Measurements from ENCODE around the gene MLC1. TPM values are rescaled to one million over a fixed set of nuclear protein-coding genes. Genes with fewer than 3 reads are reported as not detected.

Gene MLC1
- total and polyA plus RNA-seq, 2 of the 4 experiments (the other 2 are of a cell fraction) = 0.10 TPM; not detected in 1

- TF ChIP-seq POLR2A (IDR thresholded peaks at IDR 0.05; ENCODE audit: low read depth, low read length) (no peak), CTCF (conservative IDR thresholded peaks at IDR 0.05; ENCODE audit: low read depth, low read length) (no peak), BHLHE40 (IDR thresholded peaks at IDR 0.05; ENCODE audit: low read depth, low read length) (no peak), RAD21 (IDR thresholded peaks at IDR 0.05; ENCODE audit: low read length) (no peak), RFX5 (IDR thresholded peaks at IDR 0.05; ENCODE audit: low read depth, low read length) (no peak), ELK1 (IDR thresholded peaks at IDR 0.05; ENCODE audit: borderline replicate concordance, low read depth, low read length) (no peak), CEBPB (IDR thresholded peaks at IDR 0.05; ENCODE audit: low read depth, low read length) (no peak), FOS (IDR thresholded peaks at IDR 0.05; ENCODE audit: low read depth, low read length) (no peak), USF2 (IDR thresholded peaks at IDR 0.05; ENCODE audit: low read depth, low read length) (no peak), RCOR1 (IDR thresholded peaks at IDR 0.05; ENCODE audit: insufficient replicate concordance, low read length) (no peak), MAFK (IDR thresholded peaks at IDR 0.05; ENCODE audit: low read depth, low read length) (no peak), SMC3 (IDR thresholded peaks at IDR 0.05; ENCODE audit: low read depth, low read length) (no peak), NFE2L2 (IDR thresholded peaks at IDR 0.05; ENCODE audit: low read depth, low read length) (no peak), MXI1 (IDR thresholded peaks at IDR 0.05; ENCODE audit: borderline replicate concordance, low read depth, low read length) (no peak), CHD1 (IDR thresholded peaks at IDR 0.05; ENCODE audit: low read depth, low read length) (no peak)
- no peak overlapping the region for H3K4me2 ChIP-seq (ENCODE audit: low read depth, low read length)
- ChIA-PET POLR2A (ENCODE audit: unreplicated experiment) (no interaction called here), CTCF (no interaction called here)
- no peaks in the 10 kb centered on the region for H3K36me3 ChIP-seq (ENCODE audit: control insufficient read depth, insufficient read depth, low read length)
- H2BK20ac ChIP-seq (ENCODE audit: low read depth, low read length) = no peak overlapping the region
- no peak overlapping the region for H2AK9ac ChIP-seq (replicated peaks; ENCODE audit: low read depth, low read length, poor library complexity)
- 100% methylated on average over 1 of the region's 13 CpGs; no CpG with 5 or more reads in 1 of the 2 experiments for WGBS, 2 experiments (ENCODE audit: extremely low coverage in 2 of 2, insufficient read length in 1 of 2)
- H3K27ac ChIP-seq (ENCODE audit: insufficient read depth, low read length) = no peak overlapping the region
- H3K23ac ChIP-seq (ENCODE audit: low read depth, low read length) = no peak overlapping the region
- H3K14ac ChIP-seq (replicated peaks; ENCODE audit: low read depth, low read length) = no peak overlapping the region
- H3K4me1 ChIP-seq (ENCODE audit: control insufficient read depth, insufficient read depth, low read length) = no peaks in the 10 kb centered on the region; the same call in 1 of the 2 replicates
- H4K91ac ChIP-seq (ENCODE audit: insufficient read depth, low read depth, low read length) = no peak overlapping the region
- H2BK120ac ChIP-seq (ENCODE audit: low read depth, low read length) = no peak overlapping the region
- no peaks in the 10 kb centered on the region for H3K27me3 ChIP-seq (ENCODE audit: control insufficient read depth, insufficient read depth, low read length)
- H3K4me3 ChIP-seq (ENCODE audit: insufficient read depth, low read depth, low read length) = no peak overlapping the region
- H3K56ac ChIP-seq (ENCODE audit: extremely low read depth, insufficient read depth, low read length) = no peak overlapping the region
- H3K4ac ChIP-seq (ENCODE audit: low read depth, low read length) = no peak overlapping the region
- no TSS peak for BruUV-seq (replicated peaks)
- no peak for DNase-seq
- ATAC-seq (ENCODE audit: low read depth) = no peak
- no peak overlapping the region for H4K5ac ChIP-seq (ENCODE audit: low read depth, low read length)
- no peak overlapping the region for H4K8ac ChIP-seq (ENCODE audit: low read depth in 2 of 2, low read length in 2 of 2)
- no peak overlapping the region for H3K9ac ChIP-seq (ENCODE audit: low read depth, low read length)
- intact Hi-C loops (cut with micrococcal nuclease) = no loop called here
- H3K9me3 ChIP-seq (ENCODE audit: control insufficient read depth, insufficient read depth, low read length) = no peaks in the 10 kb centered on the region
- H2BK15ac ChIP-seq (ENCODE audit: low read depth, low read length) = no peak overlapping the region
- H3K18ac ChIP-seq (ENCODE audit: low read depth, low read length) = no peak overlapping the region
- H3K79me1 ChIP-seq (ENCODE audit: low read depth in 1 of 2, low read length in 2 of 2) = no peaks in the 10 kb centered on the region
- no peak overlapping the region for H2BK5ac ChIP-seq (ENCODE audit: low read depth, low read length, poor library complexity, severe bottlenecking)
- no peak overlapping the region for H2AK5ac ChIP-seq (ENCODE audit: low read depth, low read length)
- no peaks in the 10 kb centered on the region for H3K9me1 ChIP-seq (ENCODE audit: insufficient read depth, low read length)
- no peaks in the 10 kb centered on the region for H4K20me1 ChIP-seq (ENCODE audit: insufficient read depth, low read length)
- dilution Hi-C loops (cut with HindIII; ENCODE audit: low sequenced_read_pairs, unreplicated experiment) = no loop called here
- in situ Hi-C loops (cut with MboI; ENCODE audit: low sequenced_read_pairs) = no loop called here
- no peak overlapping the region for H2AFZ ChIP-seq (replicated peaks; ENCODE audit: low read length, poor library complexity)
Observed at GRCh38 chr22:50078246-50078645, 7.0 kb downstream of the MLC1 start.
